ENCODE measurements around the gene RGS19.

- TF ChIP-seq POLR2AphosphoS5 (IDR thresholded peaks at IDR 0.05; ENCODE audit: low read depth, low read length) (no peak), SUZ12 (IDR thresholded peaks at IDR 0.05; ENCODE audit: low read length) (no peak), POLR2A (IDR thresholded peaks at IDR 0.05; ENCODE audit: control extremely low read depth in 1 of 2, low read depth in 2 of 2, low read length in 2 of 2) (no peak), YY1 (IDR thresholded peaks at IDR 0.05; ENCODE audit: low read depth, low read length) (no peak), HDAC6 (IDR thresholded peaks at IDR 0.05; ENCODE audit: low read depth, low read length) (no peak), EP300 (IDR thresholded peaks at IDR 0.05; ENCODE audit: borderline replicate concordance in 1 of 2, low read depth in 2 of 2, low read length in 2 of 2) (no peak), MAX (IDR thresholded peaks at IDR 0.05) (no peak), TAF1 (IDR thresholded peaks at IDR 0.05; ENCODE audit: low read depth, low read length) (0 out of 2 replicates have a peak, but pooled peaks have one; percentile 19), SIN3A (conservative IDR thresholded peaks at IDR 0.05 in 1 of 2, IDR thresholded peaks at IDR 0.05 in 1 of 2; ENCODE audit: low read depth in 1 of 2, low read length in 2 of 2) (0 out of 4 replicates have a peak, but pooled peaks of 1 of the 2 experiments have one; percentile 47), GABPA (IDR thresholded peaks at IDR 0.05; ENCODE audit: borderline replicate concordance, insufficient read depth, low read length) (no peak)
- TF ChIP-seq, protein P1, sequence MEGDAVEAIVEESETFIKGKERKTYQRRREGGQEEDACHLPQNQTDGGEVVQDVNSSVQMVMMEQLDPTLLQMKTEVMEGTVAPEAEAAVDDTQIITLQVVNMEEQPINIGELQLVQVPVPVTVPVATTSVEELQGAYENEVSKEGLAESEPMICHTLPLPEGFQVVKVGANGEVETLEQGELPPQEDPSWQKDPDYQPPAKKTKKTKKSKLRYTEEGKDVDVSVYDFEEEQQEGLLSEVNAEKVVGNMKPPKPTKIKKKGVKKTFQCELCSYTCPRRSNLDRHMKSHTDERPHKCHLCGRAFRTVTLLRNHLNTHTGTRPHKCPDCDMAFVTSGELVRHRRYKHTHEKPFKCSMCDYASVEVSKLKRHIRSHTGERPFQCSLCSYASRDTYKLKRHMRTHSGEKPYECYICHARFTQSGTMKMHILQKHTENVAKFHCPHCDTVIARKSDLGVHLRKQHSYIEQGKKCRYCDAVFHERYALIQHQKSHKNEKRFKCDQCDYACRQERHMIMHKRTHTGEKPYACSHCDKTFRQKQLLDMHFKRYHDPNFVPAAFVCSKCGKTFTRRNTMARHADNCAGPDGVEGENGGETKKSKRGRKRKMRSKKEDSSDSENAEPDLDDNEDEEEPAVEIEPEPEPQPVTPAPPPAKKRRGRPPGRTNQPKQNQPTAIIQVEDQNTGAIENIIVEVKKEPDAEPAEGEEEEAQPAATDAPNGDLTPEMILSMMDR (IDR thresholded peaks at IDR 0.05; ENCODE audit: control extremely low read depth in 1 of 3, insufficient read depth in 1 of 3, low read depth in 1 of 3, low read length in 3 of 3), result no peak
- TF ChIP-seq, protein P2, sequence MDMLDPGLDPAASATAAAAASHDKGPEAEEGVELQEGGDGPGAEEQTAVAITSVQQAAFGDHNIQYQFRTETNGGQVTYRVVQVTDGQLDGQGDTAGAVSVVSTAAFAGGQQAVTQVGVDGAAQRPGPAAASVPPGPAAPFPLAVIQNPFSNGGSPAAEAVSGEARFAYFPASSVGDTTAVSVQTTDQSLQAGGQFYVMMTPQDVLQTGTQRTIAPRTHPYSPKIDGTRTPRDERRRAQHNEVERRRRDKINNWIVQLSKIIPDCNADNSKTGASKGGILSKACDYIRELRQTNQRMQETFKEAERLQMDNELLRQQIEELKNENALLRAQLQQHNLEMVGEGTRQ (IDR thresholded peaks at IDR 0.05; ENCODE audit: low read length), result no peak
- TF ChIP-seq, protein P3, sequence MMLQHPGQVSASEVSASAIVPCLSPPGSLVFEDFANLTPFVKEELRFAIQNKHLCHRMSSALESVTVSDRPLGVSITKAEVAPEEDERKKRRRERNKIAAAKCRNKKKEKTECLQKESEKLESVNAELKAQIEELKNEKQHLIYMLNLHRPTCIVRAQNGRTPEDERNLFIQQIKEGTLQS (IDR thresholded peaks at IDR 0.05; ENCODE audit: insufficient read depth, low read depth, low read length), result no peak
These were observed 5.4 kb upstream of the RGS19 start for GRCh38 chr20:64084685-64085152.
